GM12878 (cell line): Measurements from ENCODE around the gene OXER1.

Experiments
- FOXK2 ChIP-seq: fragments of 450-650 bp; IDR thresholded peaks from 2 replicates; pipeline ENCODE4 v1.6.1; 2017; ENCODE audit warnings: mild to moderate bottlenecking, moderate library complexity
- RAD21 ChIP-seq: IDR thresholded peaks from 2 replicates; pipeline ENCODE4 v1.6.1; 2011; ENCODE audit warnings: mild to moderate bottlenecking, low read depth, low read length, moderate library complexity; ENCODE audit not compliant: insufficient read depth
- RCOR1 ChIP-seq: conservative IDR thresholded peaks from 2 replicates; pipeline ENCODE4 v1.6.1; 2012; ENCODE audit warnings: low read depth, low read length, improper control_type of control experiment
- TF ChIP-seq, protein P1 (sequence below): fragments of 450-650 bp; IDR thresholded peaks from 2 replicates; pipeline ENCODE4 v1.6.1; 2017; ENCODE audit warnings: antibody characterized with exemption, mild to moderate bottlenecking, moderate library complexity
- TF ChIP-seq, protein P2 (sequence below), 3 experiments: IDR thresholded peaks in 2 of 3; conservative IDR thresholded peaks in 1 of 3; 2 replicates each; pipeline ENCODE4 v1.5.1; 2011; ENCODE audit warnings: low read depth in 3 of 3, low read length in 3 of 3, mild to moderate bottlenecking in 3 of 3, control low read depth in 2 of 3, moderate library complexity in 2 of 3, inconsistent platforms in 1 of 3, mixed read lengths in 1 of 3; ENCODE audit not compliant: control insufficient read depth in 2 of 3, insufficient read depth in 1 of 3; ENCODE audit errors: extremely low read depth in 1 of 3
- TF ChIP-seq, protein P3 (sequence below): IDR thresholded peaks from 2 replicates; pipeline ENCODE4 v1.6.1; 2011; ENCODE audit warnings: low read depth, low read length, improper control_type of control experiment, borderline replicate concordance
- TF ChIP-seq, protein P4 (sequence below): IDR thresholded peaks from 2 replicates; pipeline ENCODE4 v1.6.1; 2012; ENCODE audit warnings: low read depth, low read length, improper control_type of control experiment

DNA sequence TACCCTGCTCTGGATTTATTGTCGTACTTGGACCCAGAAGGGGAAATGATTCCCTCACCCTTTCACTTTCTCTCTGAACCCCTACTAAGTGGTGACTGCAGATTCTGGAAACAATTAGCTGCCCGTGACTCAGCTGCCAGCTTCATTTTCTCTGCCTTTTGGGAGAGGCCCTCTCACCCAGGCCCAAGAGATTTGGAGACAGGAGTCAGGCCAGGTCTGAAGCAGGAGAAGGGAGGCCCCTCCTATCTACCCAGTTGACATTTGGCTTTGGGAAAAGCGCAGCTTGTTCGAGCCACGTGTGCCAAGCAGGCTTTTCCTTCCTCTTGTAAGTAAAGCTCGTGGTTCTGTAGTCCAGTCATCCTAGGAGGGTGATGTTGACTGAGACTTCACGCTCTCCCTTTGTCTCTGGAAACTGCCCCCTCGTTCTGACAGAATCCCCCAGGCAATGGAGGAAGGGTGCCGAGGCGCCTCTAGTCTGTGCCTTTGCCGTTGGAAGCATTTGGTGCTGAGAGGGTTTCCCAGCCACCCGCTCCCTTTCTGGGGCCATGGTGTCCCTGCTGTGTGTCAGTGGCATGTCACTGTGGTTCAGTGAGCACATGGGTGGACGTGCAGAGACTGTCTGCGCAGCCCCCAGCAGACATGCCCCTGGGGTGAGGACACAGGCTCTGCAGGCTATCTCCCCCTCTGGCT lies 8.6 kb downstream of the OXER1 start:
- TF ChIP-seq, protein P1, sequence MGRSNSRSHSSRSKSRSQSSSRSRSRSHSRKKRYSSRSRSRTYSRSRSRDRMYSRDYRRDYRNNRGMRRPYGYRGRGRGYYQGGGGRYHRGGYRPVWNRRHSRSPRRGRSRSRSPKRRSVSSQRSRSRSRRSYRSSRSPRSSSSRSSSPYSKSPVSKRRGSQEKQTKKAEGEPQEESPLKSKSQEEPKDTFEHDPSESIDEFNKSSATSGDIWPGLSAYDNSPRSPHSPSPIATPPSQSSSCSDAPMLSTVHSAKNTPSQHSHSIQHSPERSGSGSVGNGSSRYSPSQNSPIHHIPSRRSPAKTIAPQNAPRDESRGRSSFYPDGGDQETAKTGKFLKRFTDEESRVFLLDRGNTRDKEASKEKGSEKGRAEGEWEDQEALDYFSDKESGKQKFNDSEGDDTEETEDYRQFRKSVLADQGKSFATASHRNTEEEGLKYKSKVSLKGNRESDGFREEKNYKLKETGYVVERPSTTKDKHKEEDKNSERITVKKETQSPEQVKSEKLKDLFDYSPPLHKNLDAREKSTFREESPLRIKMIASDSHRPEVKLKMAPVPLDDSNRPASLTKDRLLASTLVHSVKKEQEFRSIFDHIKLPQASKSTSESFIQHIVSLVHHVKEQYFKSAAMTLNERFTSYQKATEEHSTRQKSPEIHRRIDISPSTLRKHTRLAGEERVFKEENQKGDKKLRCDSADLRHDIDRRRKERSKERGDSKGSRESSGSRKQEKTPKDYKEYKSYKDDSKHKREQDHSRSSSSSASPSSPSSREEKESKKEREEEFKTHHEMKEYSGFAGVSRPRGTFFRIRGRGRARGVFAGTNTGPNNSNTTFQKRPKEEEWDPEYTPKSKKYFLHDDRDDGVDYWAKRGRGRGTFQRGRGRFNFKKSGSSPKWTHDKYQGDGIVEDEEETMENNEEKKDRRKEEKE = no peak
- TF ChIP-seq, protein P2, sequence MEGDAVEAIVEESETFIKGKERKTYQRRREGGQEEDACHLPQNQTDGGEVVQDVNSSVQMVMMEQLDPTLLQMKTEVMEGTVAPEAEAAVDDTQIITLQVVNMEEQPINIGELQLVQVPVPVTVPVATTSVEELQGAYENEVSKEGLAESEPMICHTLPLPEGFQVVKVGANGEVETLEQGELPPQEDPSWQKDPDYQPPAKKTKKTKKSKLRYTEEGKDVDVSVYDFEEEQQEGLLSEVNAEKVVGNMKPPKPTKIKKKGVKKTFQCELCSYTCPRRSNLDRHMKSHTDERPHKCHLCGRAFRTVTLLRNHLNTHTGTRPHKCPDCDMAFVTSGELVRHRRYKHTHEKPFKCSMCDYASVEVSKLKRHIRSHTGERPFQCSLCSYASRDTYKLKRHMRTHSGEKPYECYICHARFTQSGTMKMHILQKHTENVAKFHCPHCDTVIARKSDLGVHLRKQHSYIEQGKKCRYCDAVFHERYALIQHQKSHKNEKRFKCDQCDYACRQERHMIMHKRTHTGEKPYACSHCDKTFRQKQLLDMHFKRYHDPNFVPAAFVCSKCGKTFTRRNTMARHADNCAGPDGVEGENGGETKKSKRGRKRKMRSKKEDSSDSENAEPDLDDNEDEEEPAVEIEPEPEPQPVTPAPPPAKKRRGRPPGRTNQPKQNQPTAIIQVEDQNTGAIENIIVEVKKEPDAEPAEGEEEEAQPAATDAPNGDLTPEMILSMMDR (IDR thresholded peaks at IDR 0.05 in 2 of 3, conservative IDR thresholded peaks at IDR 0.05 in 1 of 3; ENCODE audit: control insufficient read depth in 2 of 3, extremely low read depth in 1 of 3, insufficient read depth in 1 of 3, low read depth in 3 of 3, low read length in 3 of 3) = no peak
- TF ChIP-seq, protein P3, sequence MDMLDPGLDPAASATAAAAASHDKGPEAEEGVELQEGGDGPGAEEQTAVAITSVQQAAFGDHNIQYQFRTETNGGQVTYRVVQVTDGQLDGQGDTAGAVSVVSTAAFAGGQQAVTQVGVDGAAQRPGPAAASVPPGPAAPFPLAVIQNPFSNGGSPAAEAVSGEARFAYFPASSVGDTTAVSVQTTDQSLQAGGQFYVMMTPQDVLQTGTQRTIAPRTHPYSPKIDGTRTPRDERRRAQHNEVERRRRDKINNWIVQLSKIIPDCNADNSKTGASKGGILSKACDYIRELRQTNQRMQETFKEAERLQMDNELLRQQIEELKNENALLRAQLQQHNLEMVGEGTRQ = no peak
- TF ChIP-seq, protein P4, sequence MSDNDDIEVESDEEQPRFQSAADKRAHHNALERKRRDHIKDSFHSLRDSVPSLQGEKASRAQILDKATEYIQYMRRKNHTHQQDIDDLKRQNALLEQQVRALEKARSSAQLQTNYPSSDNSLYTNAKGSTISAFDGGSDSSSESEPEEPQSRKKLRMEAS = no peak
- TF ChIP-seq RAD21 (no peak), FOXK2 (no peak), RCOR1 (no peak)
